Stimulated activated effector memory CD8-positive, alpha-beta T cell treated with anti-CD3 and anti-CD28 coated beads, Interleukin-12 subunit alpha, Interleukin-12 subunit beta, amount 100 ng/mL, for 72 hours (primary cell): ENCODE results near the gene IQCH.
"Not testable (repeated sequence)": the region's sequence is repeated elsewhere in the genome, so short reads cannot be mapped to it uniquely, and the experiment has no call there.

Experiments used
- ATAC-seq: fragments of 150-1000 bp; cut with Tn5 transposase; 2 replicates; pipeline ENCODE4 v1.10.0; 2021
- DNase-seq, 2 donors: peaks; one replicate each; pipeline ENCODE4 v3.0.0; 2021 to 2022; ENCODE audit warnings: low spot score in 2 of 2
- H3K27ac Mint-ChIP-seq: one replicate; pipeline ENCODE4 v1.8.0; 2022; ENCODE audit warnings: mild to moderate bottlenecking, mixed read lengths
- H3K36me3 Mint-ChIP-seq: one replicate; pipeline ENCODE4 v1.8.0; 2022; ENCODE audit warnings: mild to moderate bottlenecking, mixed read lengths
- H3K4me1 Mint-ChIP-seq: one replicate; pipeline ENCODE4 v1.8.0; 2022; ENCODE audit warnings: mixed read lengths
- H3K4me3 Mint-ChIP-seq: one replicate; pipeline ENCODE4 v1.8.0; 2022; ENCODE audit warnings: mild to moderate bottlenecking, mixed read lengths
- H3K9me3 Mint-ChIP-seq: one replicate; pipeline ENCODE4 v1.8.0; 2022; ENCODE audit warnings: mixed read lengths

Gene IQCH

DNA sequence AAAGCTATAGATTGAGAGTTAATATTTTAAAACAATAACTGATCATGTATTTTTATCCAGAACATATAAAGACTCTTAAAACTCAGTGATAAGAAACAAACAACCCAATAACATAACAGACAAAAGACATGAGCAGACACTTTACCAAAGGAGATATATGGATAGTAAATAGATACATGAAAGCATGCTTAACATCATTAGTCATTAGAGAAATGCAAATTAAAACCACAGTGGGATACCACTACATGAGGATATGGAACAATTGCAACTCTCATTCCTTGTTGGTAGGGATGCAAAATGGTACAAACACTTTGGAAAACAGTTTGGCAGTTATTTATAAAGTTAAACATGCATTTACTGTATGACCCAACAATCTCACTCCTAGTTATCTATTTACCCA is 95.0 kb downstream of the IQCH start:
- no peaks in the 10 kb centered on the region for H3K4me1 Mint-ChIP-seq
- ATAC-seq, result no peak
- H3K4me3 Mint-ChIP-seq, result no peak overlapping the region
- no peaks in the 10 kb centered on the region for H3K36me3 Mint-ChIP-seq
- no peak for DNase-seq
- peaks cover 8% of the 10 kb centered on the region for H3K9me3 Mint-ChIP-seq
- no peak overlapping the region for H3K27ac Mint-ChIP-seq

DNA sequence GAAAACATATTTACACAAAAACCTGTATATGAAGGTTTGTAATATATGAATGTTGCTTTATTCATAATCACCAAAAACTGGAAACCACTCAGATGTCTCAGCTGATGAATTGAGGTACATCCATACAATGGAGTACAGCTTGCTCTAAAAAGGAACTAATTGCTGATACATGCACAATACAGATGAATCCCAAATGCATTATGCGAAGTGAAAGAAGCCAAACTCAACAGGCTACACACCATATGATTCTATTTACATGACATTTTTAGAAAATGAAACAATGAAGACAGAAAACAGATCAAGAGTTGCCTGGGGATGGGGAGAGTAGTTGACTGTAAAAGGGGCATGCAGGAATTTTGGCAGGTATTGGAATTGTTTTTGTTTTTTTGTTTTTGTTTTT is 95.5 kb downstream of the IQCH start:
- peaks cover 6% of the 10 kb centered on the region for H3K9me3 Mint-ChIP-seq
- DNase-seq (no peak), ATAC-seq (no peak)
- no peak overlapping the region for H3K27ac Mint-ChIP-seq
- H3K36me3 Mint-ChIP-seq, result no peaks in the 10 kb centered on the region
- no peak overlapping the region for H3K4me3 Mint-ChIP-seq
- H3K4me1 Mint-ChIP-seq, result no peaks in the 10 kb centered on the region

DNA sequence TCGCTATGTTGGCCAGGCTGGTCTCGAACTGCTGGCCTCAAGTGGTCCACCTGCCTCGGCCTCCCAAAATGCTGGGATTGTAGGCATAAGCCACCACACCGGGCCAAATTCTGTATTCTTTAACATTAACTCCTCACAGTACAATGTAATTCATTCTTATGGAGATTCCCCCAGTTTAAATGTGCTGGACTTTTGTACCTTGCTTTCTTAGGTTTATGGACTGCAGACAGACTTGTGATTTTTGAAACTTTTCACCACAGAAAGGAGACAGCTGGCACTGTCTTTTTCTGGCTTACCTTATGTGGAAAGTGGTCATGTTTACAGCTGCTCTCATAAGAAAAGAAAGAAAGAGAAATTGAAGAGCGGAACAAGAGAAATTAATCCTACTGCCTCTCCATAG is 103.8 kb downstream of the IQCH start:
- Mint-ChIP-seq H3K4me3 (no peak overlapping the region), H3K4me1 (no peaks in the 10 kb centered on the region), H3K36me3 (no peaks in the 10 kb centered on the region), H3K27ac (no peak overlapping the region), H3K9me3 (no peaks in the 10 kb centered on the region)
- ATAC-seq (no peak), DNase-seq (no peak)

DNA sequence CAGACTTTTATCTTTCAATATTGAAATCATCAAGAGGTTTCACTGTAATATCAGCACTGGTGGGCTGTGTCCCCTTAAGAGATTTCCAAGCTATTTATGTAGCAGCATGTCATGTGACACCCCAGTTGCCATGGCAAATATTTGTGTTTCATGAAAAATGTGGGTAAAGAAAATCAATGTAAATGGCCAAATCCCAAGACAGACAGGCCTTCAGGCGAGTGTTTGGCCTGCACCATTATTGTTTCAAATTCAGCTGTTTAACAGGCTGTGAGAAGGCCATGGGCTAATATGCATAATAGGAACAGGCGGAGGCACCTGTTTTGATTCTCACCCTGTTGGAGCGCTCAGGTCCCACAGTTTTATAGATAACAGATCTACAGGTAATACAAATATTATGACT is 104.2 kb downstream of the IQCH start:
- Mint-ChIP-seq H3K9me3 (no peaks in the 10 kb centered on the region), H3K4me1 (no peaks in the 10 kb centered on the region), H3K36me3 (no peaks in the 10 kb centered on the region), H3K27ac (no peak overlapping the region), H3K4me3 (no peak overlapping the region)
- DNase-seq (no peak), ATAC-seq (no peak)

DNA sequence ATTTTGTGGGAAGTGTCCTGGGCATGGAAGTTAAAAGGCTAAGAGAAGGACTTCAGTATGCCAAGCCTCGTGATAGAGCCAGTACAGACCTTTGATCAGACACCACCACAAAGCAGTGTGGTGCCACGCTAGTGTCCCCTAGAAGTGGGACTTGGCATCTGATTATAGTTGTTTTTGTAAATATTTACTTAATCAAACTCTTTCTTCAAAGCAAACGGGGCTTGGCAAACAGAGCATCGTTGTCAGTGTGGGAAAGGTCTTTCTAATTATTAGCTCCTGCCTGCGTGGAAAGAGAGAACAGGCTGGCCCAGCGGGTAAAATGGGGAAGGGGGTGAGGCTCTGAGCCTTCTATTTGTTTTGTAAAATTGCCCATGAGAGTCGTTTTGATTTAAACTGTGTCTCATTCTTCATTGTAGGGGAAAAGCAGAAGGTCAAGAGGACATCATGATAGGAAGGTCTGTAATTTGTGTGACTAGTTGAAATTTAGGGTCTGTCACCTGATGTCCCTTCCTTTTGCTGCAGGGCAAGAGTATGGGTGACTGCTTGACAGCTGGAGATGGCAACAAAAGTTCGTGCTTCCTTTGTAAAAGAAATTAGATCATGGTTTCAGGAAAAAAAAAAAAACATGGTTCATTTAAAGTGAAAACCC is 105.0 kb downstream of the IQCH start:
- DNase-seq, result no peak
- no peaks in the 10 kb centered on the region for H3K36me3 Mint-ChIP-seq
- H3K9me3 Mint-ChIP-seq, result no peaks in the 10 kb centered on the region
- H3K4me3 Mint-ChIP-seq, result no peak overlapping the region
- ATAC-seq, result no peak
- H3K4me1 Mint-ChIP-seq, result no peaks in the 10 kb centered on the region
- no peak overlapping the region for H3K27ac Mint-ChIP-seq

DNA sequence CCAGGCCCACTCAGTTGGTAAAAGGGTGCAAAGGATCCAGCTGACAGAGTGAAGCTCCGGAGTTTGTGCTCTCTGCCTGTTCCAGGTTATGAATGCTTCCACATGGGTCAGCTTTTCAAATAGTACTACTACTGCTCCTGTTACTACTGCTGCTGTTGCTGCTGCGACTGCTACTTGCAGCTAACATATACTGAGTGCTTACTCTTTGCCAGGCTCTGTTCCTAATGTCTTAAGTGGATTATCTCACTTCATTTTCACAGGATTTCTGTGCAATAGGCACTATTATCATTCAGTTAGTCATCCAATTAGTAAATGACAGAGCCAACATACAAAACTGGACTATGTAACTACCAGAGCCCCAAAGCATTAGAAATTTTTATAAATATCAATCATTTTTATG is 106.5 kb downstream of the IQCH start:
- DNase-seq (no peak), ATAC-seq (no peak)
- Mint-ChIP-seq H3K4me1 (no peaks in the 10 kb centered on the region), H3K36me3 (no peaks in the 10 kb centered on the region), H3K9me3 (no peaks in the 10 kb centered on the region), H3K4me3 (no peak overlapping the region), H3K27ac (no peak overlapping the region)

DNA sequence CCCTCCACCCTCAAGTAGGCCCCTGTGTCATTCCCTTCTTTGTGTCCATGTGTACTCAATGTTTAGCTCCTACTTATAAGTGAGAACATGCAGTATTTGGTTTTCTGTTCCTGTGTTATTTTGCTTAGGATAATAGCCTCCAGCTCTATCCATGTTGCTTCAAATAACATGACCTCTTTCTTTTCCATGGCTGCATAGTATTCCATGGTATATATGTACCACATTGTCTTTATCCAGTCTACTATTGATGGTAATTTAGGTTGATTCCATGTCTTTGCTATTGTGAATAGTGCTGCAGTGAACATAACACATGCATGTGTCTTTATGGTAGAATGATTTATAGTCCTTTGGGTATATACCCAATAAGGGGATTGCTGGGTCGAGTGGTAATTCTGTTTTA is 109.1 kb downstream of the IQCH start:
- not testable (repeated sequence) for DNase-seq, H3K4me1 Mint-ChIP-seq, H3K36me3 Mint-ChIP-seq, H3K4me3 Mint-ChIP-seq, H3K9me3 Mint-ChIP-seq, H3K27ac Mint-ChIP-seq, ATAC-seq

DNA sequence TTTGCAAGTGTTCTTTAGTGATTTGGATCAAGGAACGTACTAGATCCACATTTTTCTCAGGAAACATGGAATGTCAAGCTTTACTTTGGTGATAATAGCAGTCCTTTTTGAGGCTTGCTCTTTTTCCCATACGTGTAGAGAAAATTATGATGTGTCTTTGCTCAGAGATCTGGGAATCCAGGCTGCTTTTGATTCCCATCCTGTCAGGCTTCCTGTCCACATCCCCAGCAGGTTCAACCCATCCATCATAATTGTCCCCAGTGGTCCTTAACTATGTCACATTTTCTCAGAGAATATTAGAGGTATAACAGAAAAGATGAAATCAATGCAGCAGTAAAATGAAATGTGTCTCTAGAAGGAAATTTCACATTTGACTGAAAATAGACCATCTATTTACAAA is 111.4 kb downstream of the IQCH start:
- no peaks in the 10 kb centered on the region for H3K4me1 Mint-ChIP-seq
- no peak for ATAC-seq
- H3K36me3 Mint-ChIP-seq, result no peaks in the 10 kb centered on the region

DNA sequence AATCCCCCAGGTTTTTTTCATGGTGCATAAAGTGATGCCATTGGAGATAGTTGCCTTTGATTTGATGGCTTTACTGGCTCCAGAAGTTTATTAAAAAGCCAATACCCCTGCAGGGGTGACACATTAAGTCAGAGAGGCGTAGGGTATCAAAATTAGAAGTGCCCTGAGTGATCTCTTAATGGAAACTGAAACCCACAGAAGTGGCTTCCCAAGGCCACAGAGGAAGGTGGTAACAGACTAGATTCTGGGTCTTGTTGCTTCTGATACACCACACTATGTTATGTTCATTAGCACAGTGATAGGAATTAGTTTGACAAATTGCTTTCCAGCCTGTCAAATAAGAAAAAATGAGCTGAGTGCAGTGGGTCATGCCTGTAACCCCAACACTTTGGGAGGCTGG is 112.3 kb downstream of the IQCH start:
- Mint-ChIP-seq H3K27ac (no peak overlapping the region), H3K9me3 (no peaks in the 10 kb centered on the region), H3K36me3 (no peaks in the 10 kb centered on the region), H3K4me3 (no peak overlapping the region), H3K4me1 (no peaks in the 10 kb centered on the region)
- ATAC-seq, result peak; percentile 67
- no peak for DNase-seq

More for the DNA sequence above, 111.4 kb downstream of the IQCH start:
- no peak for DNase-seq
- H3K4me3 Mint-ChIP-seq, result no peak overlapping the region
- no peaks in the 10 kb centered on the region for H3K9me3 Mint-ChIP-seq
- H3K27ac Mint-ChIP-seq, result no peak overlapping the region

DNA sequence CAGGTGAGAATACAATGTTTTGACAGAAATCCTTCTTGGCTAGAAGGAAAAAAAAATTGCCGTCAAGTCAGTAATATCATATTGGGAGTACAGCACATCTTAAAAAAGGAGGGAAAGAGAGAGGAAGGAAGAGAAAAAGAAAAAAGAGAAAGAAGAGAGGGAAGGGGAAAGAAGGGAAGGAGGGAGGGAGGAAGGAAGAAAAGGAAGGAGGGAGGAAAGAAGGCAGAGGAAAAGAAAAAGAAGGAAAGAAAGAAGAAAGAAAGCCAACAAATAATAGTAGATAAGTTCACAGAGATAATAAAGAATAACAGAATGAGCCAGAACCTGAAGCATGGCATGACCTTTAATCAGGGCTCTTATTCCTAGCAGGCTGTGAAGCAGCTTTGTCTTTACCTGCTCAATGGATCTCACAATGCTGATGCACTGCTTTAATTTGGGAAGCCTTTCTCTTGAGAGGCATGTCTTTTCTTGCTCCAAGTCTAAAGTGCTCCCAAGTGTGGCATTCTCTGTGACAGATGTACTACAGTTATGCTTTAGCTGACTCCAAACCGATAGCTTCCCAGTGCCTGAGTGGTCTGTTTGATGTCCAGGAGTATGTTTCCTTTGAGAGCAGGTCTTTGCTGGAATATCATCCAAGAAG is 114.9 kb downstream of the IQCH start:
- Mint-ChIP-seq H3K9me3 (no peaks in the 10 kb centered on the region), H3K36me3 (no peaks in the 10 kb centered on the region), H3K4me3 (no peak overlapping the region), H3K27ac (no peak overlapping the region), H3K4me1 (no peaks in the 10 kb centered on the region)
- ATAC-seq, result no peak
- no peak for DNase-seq

DNA sequence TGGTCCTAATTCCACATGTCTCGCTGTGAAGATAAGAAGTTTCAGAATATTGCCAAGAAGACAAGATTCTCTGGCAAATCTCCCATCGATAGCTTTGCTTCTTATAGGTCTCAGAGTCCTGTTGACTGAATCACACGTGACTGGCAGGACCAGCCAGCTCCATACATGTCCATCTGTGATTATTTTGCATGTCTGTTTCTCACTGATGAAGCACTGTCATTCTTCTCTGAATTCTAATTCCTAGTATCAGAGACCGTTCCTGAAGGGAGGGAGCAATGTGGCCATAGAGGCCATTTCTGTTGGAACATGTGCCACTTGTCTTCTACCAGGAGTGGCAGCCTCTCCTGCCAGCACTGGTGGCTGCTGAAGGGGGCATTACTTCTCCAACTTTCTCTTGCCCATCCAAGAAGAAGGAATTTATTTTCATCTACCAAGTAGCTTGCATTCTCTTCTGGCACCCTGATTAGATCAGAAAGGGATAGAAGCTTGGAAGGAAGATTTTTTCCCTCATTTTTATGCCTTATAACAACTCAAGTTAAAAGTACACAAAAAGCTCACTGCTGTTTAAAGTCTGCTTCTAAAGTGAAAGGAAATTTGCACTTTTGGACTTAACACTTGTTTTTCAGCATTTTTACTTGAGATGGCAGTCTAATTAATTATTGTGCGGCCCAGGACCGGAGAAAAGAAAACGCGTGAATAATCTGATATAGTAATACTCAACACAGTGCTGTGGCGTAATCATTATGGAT is 115.8 kb downstream of the IQCH start:
- no peak overlapping the region for H3K27ac Mint-ChIP-seq
- ATAC-seq, result no peak
- H3K36me3 Mint-ChIP-seq, result no peaks in the 10 kb centered on the region
- no peaks in the 10 kb centered on the region for H3K9me3 Mint-ChIP-seq
- H3K4me3 Mint-ChIP-seq, result no peak overlapping the region
- no peaks in the 10 kb centered on the region for H3K4me1 Mint-ChIP-seq
- no peak for DNase-seq

DNA sequence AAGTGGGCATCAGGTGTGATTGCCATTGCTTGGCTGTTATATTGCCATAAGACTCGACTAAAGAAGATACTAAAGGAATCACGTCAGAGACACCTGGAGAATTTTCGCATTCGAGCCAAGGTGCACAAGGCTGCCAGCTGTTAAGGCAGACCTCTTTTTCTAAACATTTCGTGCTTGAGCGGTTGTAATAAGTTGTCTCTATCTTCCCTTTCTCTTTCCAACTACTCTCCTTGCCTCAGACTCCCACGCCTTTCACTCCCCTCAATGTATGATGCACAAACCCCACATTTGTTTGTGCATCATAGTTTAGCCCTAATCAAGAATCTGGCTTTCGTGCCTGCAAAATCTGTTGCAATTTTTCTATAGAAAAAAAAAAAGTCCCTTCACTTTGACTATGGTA is 118.0 kb downstream of the IQCH start:
- H3K4me1 Mint-ChIP-seq, result no peaks in the 10 kb centered on the region
- no peak overlapping the region for H3K27ac Mint-ChIP-seq
- no peak overlapping the region for H3K4me3 Mint-ChIP-seq
- no peak for DNase-seq
- no peak for ATAC-seq
- H3K36me3 Mint-ChIP-seq, result no peaks in the 10 kb centered on the region
- no peaks in the 10 kb centered on the region for H3K9me3 Mint-ChIP-seq

DNA sequence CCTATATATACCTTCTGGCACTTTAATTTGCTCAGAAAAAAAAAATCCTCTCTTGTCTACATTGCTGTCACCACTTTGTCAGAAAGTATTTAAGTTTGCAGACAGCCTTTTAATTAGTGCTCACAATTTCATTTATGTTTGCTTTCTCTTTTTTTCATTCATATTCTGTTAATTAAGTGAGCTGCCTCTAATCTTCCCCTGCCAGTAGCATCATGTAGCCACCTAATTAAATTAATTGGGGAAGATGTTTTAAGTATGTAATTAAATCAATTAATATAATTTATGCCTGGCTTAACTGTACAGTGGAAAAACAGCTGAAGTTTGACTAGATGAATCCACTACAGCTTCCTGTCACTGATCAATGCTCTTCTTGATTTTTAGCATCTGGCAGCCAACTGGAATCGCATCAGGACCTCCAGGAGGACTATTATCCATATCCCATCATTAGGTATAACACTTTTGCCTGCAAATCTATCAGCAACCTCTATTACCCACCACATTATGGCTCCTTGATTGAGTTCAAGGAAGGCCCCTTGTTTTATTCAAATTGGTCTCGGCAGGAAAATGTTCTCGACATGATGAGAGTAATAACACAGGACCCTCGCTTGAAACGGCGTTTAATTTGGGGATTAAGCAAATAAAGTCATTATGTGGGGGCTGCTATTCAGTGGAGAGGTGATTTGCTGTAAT is 118.5 kb downstream of the IQCH start:
- no peaks in the 10 kb centered on the region for H3K9me3 Mint-ChIP-seq
- no peaks in the 10 kb centered on the region for H3K36me3 Mint-ChIP-seq
- no peak overlapping the region for H3K4me3 Mint-ChIP-seq
- H3K4me1 Mint-ChIP-seq, result no peaks in the 10 kb centered on the region
- ATAC-seq (no peak), DNase-seq (no peak)
- H3K27ac Mint-ChIP-seq, result no peak overlapping the region

DNA sequence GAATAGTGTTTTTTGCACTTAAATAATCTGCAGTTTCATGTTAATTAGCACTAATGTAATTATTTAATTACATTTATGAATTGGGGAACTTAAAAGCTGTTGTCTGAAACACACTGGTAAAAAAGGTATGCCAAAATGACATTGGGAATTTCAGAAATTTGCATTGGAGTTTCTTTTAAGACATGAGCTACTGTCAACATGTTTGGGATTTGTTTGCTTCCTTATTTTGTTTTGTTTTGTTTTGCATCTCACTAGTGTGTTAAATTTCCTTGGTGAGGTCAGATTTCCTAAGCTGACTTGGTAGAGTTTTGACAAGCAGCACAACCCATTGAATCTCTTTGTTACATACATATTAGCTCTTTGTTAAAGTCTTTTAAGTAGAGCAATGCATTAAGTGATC is 119.4 kb downstream of the IQCH start:
- Mint-ChIP-seq H3K9me3 (no peaks in the 10 kb centered on the region), H3K4me3 (no peak overlapping the region), H3K4me1 (no peaks in the 10 kb centered on the region), H3K27ac (no peak overlapping the region), H3K36me3 (no peaks in the 10 kb centered on the region)
- DNase-seq (no peak), ATAC-seq (no peak)

DNA sequence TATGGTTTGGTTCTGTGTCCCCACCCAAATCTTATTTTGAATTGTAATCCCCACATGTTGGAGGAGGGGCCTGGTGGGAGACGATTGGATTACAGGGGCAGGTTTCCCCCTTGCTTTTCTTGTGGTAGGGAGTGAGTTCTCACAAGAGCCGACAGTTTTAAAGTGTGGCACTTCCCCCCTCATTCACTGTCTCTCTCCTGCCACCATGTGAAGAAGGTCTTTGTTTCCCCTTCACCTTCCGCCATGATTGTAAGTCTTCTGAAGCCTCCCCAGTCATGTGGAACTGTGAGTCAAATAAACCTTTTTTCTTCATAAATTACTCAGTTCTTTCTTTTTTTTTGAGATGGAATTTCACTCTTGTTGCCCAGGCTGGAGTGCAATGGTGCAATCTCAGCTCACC is 124.9 kb downstream of the IQCH start:
- Mint-ChIP-seq H3K4me3 (no peak overlapping the region), H3K9me3 (no peaks in the 10 kb centered on the region), H3K4me1 (no peaks in the 10 kb centered on the region), H3K36me3 (no peaks in the 10 kb centered on the region), H3K27ac (no peak overlapping the region)
- ATAC-seq, result no peak
- no peak for DNase-seq

DNA sequence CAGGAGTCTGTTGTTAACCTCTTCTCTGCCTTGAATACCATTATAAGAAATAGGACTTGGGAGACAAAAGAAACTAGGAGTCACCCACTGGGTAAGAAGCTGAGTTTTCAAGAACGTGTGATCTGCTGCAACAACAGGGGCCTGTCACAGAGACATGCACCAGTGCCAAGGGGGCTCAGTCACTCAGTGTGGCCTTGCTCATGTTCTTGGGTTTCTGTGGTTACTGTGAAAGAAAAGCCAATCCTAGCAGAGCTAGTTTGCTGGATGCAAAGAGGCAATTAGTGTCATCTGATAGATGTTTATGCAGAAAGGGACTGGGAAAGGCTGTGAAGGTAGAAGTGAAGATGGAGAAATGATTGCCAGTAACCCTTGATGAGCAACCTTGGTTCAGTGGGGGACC is 126.3 kb downstream of the IQCH start:
- Mint-ChIP-seq H3K4me3 (no peak overlapping the region), H3K4me1 (no peaks in the 10 kb centered on the region)
- ATAC-seq, result peak; percentile 40

More for the DNA sequence above, 126.3 kb downstream of the IQCH start:
- H3K9me3 Mint-ChIP-seq, result no peaks in the 10 kb centered on the region
- DNase-seq, result no peak
- H3K27ac Mint-ChIP-seq, result no peak overlapping the region
- H3K36me3 Mint-ChIP-seq, result no peaks in the 10 kb centered on the region
